Esophagus muscularis mucosa (tissue), 4 donors: ENCODE data around the gene GDA. TPM values are rescaled to one million over a fixed set of nuclear protein-coding genes. Genes with fewer than 3 reads are reported as not detected.

Source experiments
- DNase-seq: peaks from one replicate; pipeline ENCODE4 v3.0.0-alpha.2; 2017; ENCODE audit errors: extremely low spot score
- H3K27ac ChIP-seq, 4 donors: fragments of 200-600 bp; sonication (generic); replicated peaks in 1 of 4; 1 replicate in 3 of 4; 2 replicates in 1 of 4; pipeline ENCODE4 v1.5.1; 2016 to 2019; ENCODE audit warnings: mild to moderate bottlenecking in 1 of 4
- H3K27me3 ChIP-seq, 4 donors: fragments of 200-600 bp; sonication (generic); one replicate each; pipeline versions ENCODE4 v1.5.1 to v1.6.0; 2016 to 2019
- H3K36me3 ChIP-seq, 4 donors: fragments of 200-600 bp; sonication (generic); one replicate each; pipeline ENCODE4 v1.5.1; 2016 to 2019
- H3K4me1 ChIP-seq, 4 donors: fragments of 200-600 bp; sonication (generic); one replicate each; pipeline ENCODE4 v1.5.1; 2016 to 2019
- H3K4me3 ChIP-seq, 4 donors: fragments of 200-600 bp; sonication (generic); 1 replicate in 2 of 4; 2 replicates in 2 of 4; pipeline ENCODE4 v1.5.1; 2016 to 2019; ENCODE audit warnings: mild to moderate bottlenecking in 4 of 4, moderate library complexity in 1 of 4
- H3K9me3 ChIP-seq, 4 donors: fragments of 200-600 bp; sonication (generic); 1 replicate in 3 of 4; 2 replicates in 1 of 4; pipeline ENCODE4 v1.5.1; 2016 to 2019
- CTCF ChIP-seq, 3 experiments: fragments of 200-600 bp in 2 of 3; fragments of 450-650 bp in 1 of 3; sonication (generic) in 2 of 3; IDR thresholded peaks; one replicate each; pipeline ENCODE4 v1.5.1; 2017 to 2019; ENCODE audit warnings: antibody characterized with exemption in 3 of 3, mild to moderate bottlenecking in 2 of 3, moderate library complexity in 1 of 3
- EP300 ChIP-seq: sonication (generic); formaldehyde crosslinking; IDR thresholded peaks from one replicate; pipeline ENCODE4 v1.6.1; 2017; ENCODE audit warnings: antibody characterized with exemption
- POLR2A ChIP-seq: fragments of 450-650 bp; IDR thresholded peaks from one replicate; pipeline ENCODE4 v1.6.1; 2017; ENCODE audit warnings: antibody characterized with exemption, moderate library complexity, mild to moderate bottlenecking, low read depth
- POLR2AphosphoS5 ChIP-seq, 2 donors: sonication (generic); formaldehyde crosslinking; IDR thresholded peaks; one replicate each; pipeline ENCODE4 v1.6.1; 2017; ENCODE audit warnings: antibody characterized with exemption in 2 of 2
- WGBS: methylation state at CpG from one replicate; pipeline ENCODE4 v1.1.5; 2018; 5-methylcytosine and 5-hydroxymethylcytosine counted together
- intact Hi-C: fragments of 100-400 bp; cut with DNase I; formaldehyde crosslinking; loops from one replicate; pipeline ENCODE4 v1.15.1; 2023
- small RNA-seq, 3 donors: library from RNA; depleted of rRNA; stranded (forward); fragments of <200 nt; gene quantifications; one replicate each; pipeline ENCODE3, GENCODE V24; 2016
- total RNA-seq, 4 donors: library from RNA; depleted of rRNA; stranded (reverse); fragments of >200 nt; gene quantifications; one replicate each; pipeline versions ENCODE4 v1.1.0 to v1.2.1, GENCODE V29; 2016

Gene GDA
- total RNA-seq, 4 donors from 2014 or later, result not detected

GRCh38 chr9:72297516-72297915 is 148.3 kb downstream of the GDA start:
- no peaks in the 10 kb centered on the region for H3K9me3 ChIP-seq
- intact Hi-C loops, result no loop called here
- H3K27me3 ChIP-seq, result no peaks in the 10 kb centered on the region
- no peak overlapping the region for H3K27ac ChIP-seq
- DNase-seq, result no peak
- TF ChIP-seq POLR2A (no peak), CTCF (IDR thresholded peaks at IDR 0.05) (no peak), POLR2AphosphoS5 (IDR thresholded peaks at IDR 0.05) (no peak), EP300 (no peak)
- peaks cover 3 to 23% (median 14%) of the 10 kb centered on the region in 4 donors for H3K4me1 ChIP-seq
- no peaks in the 10 kb centered on the region for H3K36me3 ChIP-seq
- H3K4me3 ChIP-seq, result no peak overlapping the region
- WGBS, result 88% methylated on average over 3 of the region's 3 CpGs

GRCh38 chr9:72299017-72299603 is 149.9 kb downstream of the GDA start:
- Histone ChIP-seq H3K27me3 (no peaks in the 10 kb centered on the region), H3K36me3 (no peaks in the 10 kb centered on the region), H3K9me3 (no peaks in the 10 kb centered on the region), H3K27ac (no peak overlapping the region), H3K4me1 (peaks cover 0 to 13% (median 8%) of the 10 kb centered on the region in 4 donors), H3K4me3 (no peak overlapping the region)
- DNase-seq, result no peak
- 88% methylated on average over 8 of the region's 8 CpGs for WGBS
- intact Hi-C loops, result no loop called here
- TF ChIP-seq POLR2AphosphoS5 (IDR thresholded peaks at IDR 0.05) (no peak), POLR2A (no peak), CTCF (IDR thresholded peaks at IDR 0.05) (no peak), EP300 (no peak)

- WGBS, result 90% methylated on average over 4 of the region's 4 CpGs
- H3K36me3 ChIP-seq, result no peaks in the 10 kb centered on the region
Measured at GRCh38 chr9:72300873-72301272, 151.6 kb downstream of the GDA start.

More at GRCh38 chr9:72300873-72301272, 151.6 kb downstream of the GDA start:
- Histone ChIP-seq H3K4me3 (no peak overlapping the region), H3K4me1 (peaks cover 5 to 18% (median 13%) of the 10 kb centered on the region in 4 donors), H3K27me3 (no peaks in the 10 kb centered on the region), H3K27ac (no peak overlapping the region), H3K9me3 (no peaks in the 10 kb centered on the region)
- DNase-seq, result no peak
- intact Hi-C loops, result no loop called here
- TF ChIP-seq POLR2AphosphoS5 (IDR thresholded peaks at IDR 0.05) (no peak), POLR2A (no peak), EP300 (no peak), CTCF (IDR thresholded peaks at IDR 0.05) (no peak)

Small RNAs within 50 kb of the gene (small RNA-seq; reads per million reads assigned to genes)
- gene RNA5SP285, result 0 to 0.08 (median 0) reads per million in 3 donors

Other genes starting within 250 kb of the GDA start
- gene ABHD17B, start 238.2 kb upstream of the GDA start, total RNA-seq, result 10 to 100 TPM; 10.4 to 20.4 (median 16.4) TPM
- 10 to 100 TPM in 1 of 4 donors, 1 to 10 TPM in 3; 5.8 to 12.3 (median 8.5) TPM for gene C9orf85, start 237.8 kb upstream of the GDA start, total RNA-seq
- not detected for gene C9orf57, start 88.8 kb upstream of the GDA start, total RNA-seq
- gene ZFAND5, start 215.8 kb downstream of the GDA start, total RNA-seq, result 100 to 1,000 TPM; 176 to 303 (median 225) TPM